DMS 273 (cell line): ENCODE data around the gene MGAT5B.

Experiments used
- DNase-seq: peaks from one replicate; lab custom pipeline; 2025; ENCODE audit not compliant: unreplicated experiment; lab: John Stamatoyannopoulos, UW

MGAT5B gene

GRCh38 chr17:76924345-76925342 is 56.4 kb downstream of the MGAT5B start:
- DNase-seq, result peak; percentile 42

- DNase-seq, result no peak
These were observed 57.3 kb downstream of the MGAT5B start for GRCh38 chr17:76925441-76925891.

GRCh38 chr17:76926237-76926866 is 58.1 kb downstream of the MGAT5B start:
- no peak for DNase-seq

GRCh38 chr17:76927577-76927976 is 59.4 kb downstream of the MGAT5B start:
- no peak for DNase-seq

- no peak for DNase-seq
These were observed 59.8 kb downstream of the MGAT5B start for GRCh38 chr17:76927982-76928381.

- DNase-seq, result no peak
These were observed 60.9 kb downstream of the MGAT5B start for GRCh38 chr17:76929148-76929547.

GRCh38 chr17:76929601-76930000 is 61.4 kb downstream of the MGAT5B start:
- no peak for DNase-seq

- no peak for DNase-seq
These were observed 61.9 kb downstream of the MGAT5B start for GRCh38 chr17:76930107-76930506.

GRCh38 chr17:76932402-76933333 is 64.5 kb downstream of the MGAT5B start:
- no peak for DNase-seq

- no peak for DNase-seq
These were observed 66.5 kb downstream of the MGAT5B start for GRCh38 chr17:76934561-76935320.

GRCh38 chr17:76935331-76935730 is 67.1 kb downstream of the MGAT5B start:
- DNase-seq, result no peak

- DNase-seq, result no peak
These were observed 69.0 kb downstream of the MGAT5B start for GRCh38 chr17:76937238-76937637.

GRCh38 chr17:76938009-76938408 is 69.8 kb downstream of the MGAT5B start:
- no peak for DNase-seq

GRCh38 chr17:76940295-76940694 is 72.1 kb downstream of the MGAT5B start:
- no peak for DNase-seq

GRCh38 chr17:76940738-76941350 is 72.6 kb downstream of the MGAT5B start:
- DNase-seq, result peak; percentile 48

GRCh38 chr17:76943202-76943601 is 75.0 kb downstream of the MGAT5B start:
- no peak for DNase-seq

GRCh38 chr17:76943781-76944213 is 75.6 kb downstream of the MGAT5B start:
- DNase-seq, result peak; percentile 71

- no peak for DNase-seq
These were observed 76.3 kb downstream of the MGAT5B start for GRCh38 chr17:76944477-76944876.

GRCh38 chr17:76946111-76946771 is 78.0 kb downstream of the MGAT5B start:
- DNase-seq, result no peak
